ENCODE measurements around the gene MON2. TPM values are rescaled to one million over a fixed set of nuclear protein-coding genes. Genes with fewer than 3 reads are reported as not detected.

The MON2 gene
- total and polyA plus RNA-seq, 10 of the 15 experiments (the other 5 are each of a cell fraction or from before 2014, with no cell fraction given) = 5.4 to 34.3 (median 23.4) TPM

- TF ChIP-seq TAF1 (IDR thresholded peaks at IDR 0.05; ENCODE audit: borderline replicate concordance, low read depth, low read length) (peak; percentile 96), PKNOX1 (IDR thresholded peaks at IDR 0.05) (no peak), NKRF (conservative IDR thresholded peaks at IDR 0.05) (no peak; the same call in none of the 2 replicates), KLF5 (IDR thresholded peaks at IDR 0.05; ENCODE audit: partially characterized antibody) (peak; percentile 32), HCFC1 (IDR thresholded peaks at IDR 0.05; ENCODE audit: low read length) (peak; percentile 61), SUZ12 (IDR thresholded peaks at IDR 0.05; ENCODE audit: unreplicated experiment) (no peak), CBFB (IDR thresholded peaks at IDR 0.05; ENCODE audit: low read depth) (no peak), ZNF687 (IDR thresholded peaks at IDR 0.05) (peak; percentile 72), SMC3 (IDR thresholded peaks at IDR 0.05; ENCODE audit: borderline replicate concordance, low read length) (no peak), CHD1 (IDR thresholded peaks at IDR 0.05; ENCODE audit: low read depth, low read length) (no peak), CBX5 (IDR thresholded peaks at IDR 0.05; ENCODE audit: low read depth) (no peak), CREM (IDR thresholded peaks at IDR 0.05; ENCODE audit: low read depth) (peak; percentile 84), MTA2 (IDR thresholded peaks at IDR 0.05; ENCODE audit: low read depth) (no peak), STAT1 (conservative IDR thresholded peaks at IDR 0.05) (0 out of 2 replicates have a peak, but pooled peaks have one; percentile 45), ZNF207 (IDR thresholded peaks at IDR 0.05; ENCODE audit: borderline replicate concordance) (peak; percentile 49; the same call in 1 of the 2 replicates), BMI1 (IDR thresholded peaks at IDR 0.05; ENCODE audit: borderline replicate concordance) (no peak), NBN (IDR thresholded peaks at IDR 0.05) (no peak; the same call in none of the 2 replicates), RUNX3 (IDR thresholded peaks at IDR 0.05; ENCODE audit: low read length) (peak; percentile 59)
- TF ChIP-seq, protein P1, sequence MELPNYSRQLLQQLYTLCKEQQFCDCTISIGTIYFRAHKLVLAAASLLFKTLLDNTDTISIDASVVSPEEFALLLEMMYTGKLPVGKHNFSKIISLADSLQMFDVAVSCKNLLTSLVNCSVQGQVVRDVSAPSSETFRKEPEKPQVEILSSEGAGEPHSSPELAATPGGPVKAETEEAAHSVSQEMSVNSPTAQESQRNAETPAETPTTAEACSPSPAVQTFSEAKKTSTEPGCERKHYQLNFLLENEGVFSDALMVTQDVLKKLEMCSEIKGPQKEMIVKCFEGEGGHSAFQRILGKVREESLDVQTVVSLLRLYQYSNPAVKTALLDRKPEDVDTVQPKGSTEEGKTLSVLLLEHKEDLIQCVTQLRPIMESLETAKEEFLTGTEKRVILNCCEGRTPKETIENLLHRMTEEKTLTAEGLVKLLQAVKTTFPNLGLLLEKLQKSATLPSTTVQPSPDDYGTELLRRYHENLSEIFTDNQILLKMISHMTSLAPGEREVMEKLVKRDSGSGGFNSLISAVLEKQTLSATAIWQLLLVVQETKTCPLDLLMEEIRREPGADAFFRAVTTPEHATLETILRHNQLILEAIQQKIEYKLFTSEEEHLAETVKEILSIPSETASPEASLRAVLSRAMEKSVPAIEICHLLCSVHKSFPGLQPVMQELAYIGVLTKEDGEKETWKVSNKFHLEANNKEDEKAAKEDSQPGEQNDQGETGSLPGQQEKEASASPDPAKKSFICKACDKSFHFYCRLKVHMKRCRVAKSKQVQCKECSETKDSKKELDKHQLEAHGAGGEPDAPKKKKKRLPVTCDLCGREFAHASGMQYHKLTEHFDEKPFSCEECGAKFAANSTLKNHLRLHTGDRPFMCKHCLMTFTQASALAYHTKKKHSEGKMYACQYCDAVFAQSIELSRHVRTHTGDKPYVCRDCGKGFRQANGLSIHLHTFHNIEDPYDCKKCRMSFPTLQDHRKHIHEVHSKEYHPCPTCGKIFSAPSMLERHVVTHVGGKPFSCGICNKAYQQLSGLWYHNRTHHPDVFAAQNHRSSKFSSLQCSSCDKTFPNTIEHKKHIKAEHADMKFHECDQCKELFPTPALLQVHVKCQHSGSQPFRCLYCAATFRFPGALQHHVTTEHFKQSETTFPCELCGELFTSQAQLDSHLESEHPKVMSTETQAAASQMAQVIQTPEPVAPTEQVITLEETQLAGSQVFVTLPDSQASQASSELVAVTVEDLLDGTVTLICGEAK (IDR thresholded peaks at IDR 0.05; ENCODE audit: borderline replicate concordance) = peak; percentile 46; the same call in 1 of the 2 replicates
Measured at GRCh38 chr12:62466594-62467491, at the start of gene MON2 (continued).
